DMS153 treated with DMSO at 0.1 percent for 48 hours (cell line): ENCODE data around the gene SMYD3.

Experiments
- DNase-seq: peaks from one replicate; lab custom pipeline; 2025; ENCODE audit not compliant: unreplicated experiment; lab: John Stamatoyannopoulos, UW

The SMYD3 gene

DNA sequence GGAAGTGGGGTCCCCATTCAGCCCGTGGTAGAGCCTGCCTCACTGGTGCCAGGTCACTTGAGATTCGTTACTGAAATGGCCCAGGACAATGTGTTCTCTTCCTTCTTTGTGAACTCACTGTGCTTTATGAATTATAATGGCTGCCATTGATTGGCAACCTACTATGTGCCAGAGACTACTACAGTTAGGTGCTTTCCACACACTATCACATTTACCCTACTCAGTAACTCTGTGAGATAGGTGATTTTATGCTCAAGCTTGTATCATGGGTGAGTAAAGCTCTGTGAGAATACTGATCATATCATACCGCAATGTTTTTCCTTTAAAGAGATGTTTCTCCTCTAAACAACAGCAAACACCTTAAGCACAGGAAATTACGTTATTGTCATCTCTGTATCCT lies 225.9 kb downstream of the SMYD3 start:
- no peak for DNase-seq

DNA sequence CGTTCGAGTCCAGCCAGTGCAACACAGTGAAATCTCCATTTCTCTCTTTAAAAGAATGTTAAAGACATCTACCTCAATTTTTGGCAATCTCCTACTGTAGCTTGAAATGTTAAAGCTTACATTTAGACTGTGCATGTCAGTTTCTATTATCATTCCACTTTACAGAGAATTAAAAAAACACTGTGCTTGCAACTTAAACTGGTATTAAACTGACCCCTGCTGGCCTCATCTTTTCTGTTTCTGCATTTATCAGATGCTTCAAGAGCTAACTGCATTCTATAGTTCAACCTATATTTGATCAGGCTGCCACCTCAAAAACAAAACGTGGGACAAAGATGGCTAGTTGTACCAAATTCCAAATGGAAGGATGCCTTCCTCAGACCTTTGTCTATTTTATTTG lies 226.5 kb downstream of the SMYD3 start:
- DNase-seq: peak; percentile 75

DNA sequence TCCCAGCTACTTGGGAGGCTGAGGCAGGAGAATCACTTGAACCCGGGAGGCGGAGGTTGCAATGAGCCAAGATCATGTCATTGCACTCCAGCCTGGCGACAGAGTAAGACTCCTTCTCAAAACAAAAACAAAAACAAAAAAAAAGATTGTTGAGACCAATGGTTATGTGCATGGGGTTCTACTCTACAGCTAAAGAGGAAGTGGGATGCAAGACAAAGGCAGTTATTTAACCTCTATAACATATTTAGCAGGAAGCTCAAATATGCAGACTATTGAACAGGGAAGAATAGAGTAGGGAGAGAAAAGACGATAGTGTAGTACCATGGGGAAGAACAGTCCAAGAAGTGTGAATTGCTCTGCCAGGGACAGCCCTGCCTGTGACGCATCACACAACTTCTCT lies 227.7 kb downstream of the SMYD3 start:
- DNase-seq: no peak

DNA sequence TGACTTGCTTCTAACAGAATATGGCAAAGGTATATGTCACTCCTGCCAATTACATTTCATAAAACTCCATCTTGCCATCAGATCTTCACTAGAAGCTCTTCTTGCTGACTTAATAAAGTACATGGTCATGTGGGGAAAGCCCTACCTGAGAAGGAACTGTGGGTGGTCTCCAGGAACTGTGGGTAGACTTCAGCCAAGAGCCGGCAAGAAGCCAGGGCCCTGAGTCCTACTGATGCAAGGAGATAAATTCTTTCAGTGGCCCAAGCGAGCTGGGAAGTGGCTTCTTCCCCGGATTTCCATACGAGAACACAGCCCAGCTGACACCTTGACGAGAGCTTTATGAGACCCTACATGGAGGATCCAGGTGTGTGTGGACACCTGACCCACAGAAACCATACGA lies 228.7 kb downstream of the SMYD3 start:
- no peak for DNase-seq

DNA sequence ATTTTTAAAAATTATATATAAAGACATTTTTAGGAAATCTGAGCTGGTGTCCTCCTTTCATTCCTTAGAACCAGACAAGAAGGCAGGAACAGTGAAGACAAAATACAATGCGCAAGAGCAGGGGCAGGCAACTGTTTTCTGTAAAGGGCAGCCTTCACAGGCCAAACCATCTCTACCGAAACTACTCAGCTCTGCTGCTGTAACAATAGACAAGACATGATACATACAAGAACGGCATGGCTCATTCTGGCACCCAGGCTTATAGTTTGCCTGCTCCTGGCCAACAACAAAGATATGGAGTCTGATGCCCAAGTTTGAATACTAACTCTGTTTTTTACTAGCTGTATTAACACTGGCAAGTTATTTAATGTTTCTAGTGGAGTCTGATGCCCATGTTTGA lies 232.0 kb downstream of the SMYD3 start:
- no peak for DNase-seq

DNA sequence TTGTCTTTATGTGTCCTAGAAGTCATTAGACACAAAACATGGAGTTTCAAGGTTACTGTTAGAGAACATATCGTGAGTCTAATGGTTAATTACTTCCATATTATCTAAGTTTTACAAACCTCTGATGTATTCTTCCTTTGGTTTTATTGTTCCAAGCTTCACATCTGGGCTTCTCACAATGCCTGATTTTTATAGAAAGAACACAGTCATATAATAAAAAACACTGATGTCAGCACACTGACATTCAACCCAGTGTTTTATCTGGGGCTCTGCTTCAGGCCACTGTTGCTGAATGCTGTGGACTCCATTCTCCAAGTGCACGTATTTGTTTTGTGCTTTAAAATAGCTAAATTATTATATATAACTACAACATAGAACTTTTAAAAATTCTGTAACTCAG lies 232.9 kb downstream of the SMYD3 start:
- no peak for DNase-seq

DNA sequence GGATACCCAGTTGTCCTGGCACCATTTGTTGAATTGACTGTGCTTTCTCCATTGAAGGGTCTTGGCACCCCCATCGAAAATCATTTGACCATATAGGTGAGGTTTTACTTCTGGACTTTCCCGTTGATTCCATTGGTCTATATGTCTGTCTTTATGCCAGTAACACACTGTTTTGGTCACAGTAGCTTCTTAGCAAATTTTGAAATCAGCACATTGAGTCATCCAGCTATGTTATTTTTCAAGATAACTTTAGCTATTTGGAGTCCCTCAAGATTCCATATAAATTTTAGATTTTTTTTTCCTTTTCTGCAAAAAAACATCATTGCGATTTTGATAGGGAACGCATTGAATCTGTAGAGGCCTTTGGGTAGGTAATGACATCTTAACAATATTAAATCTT lies 235.6 kb downstream of the SMYD3 start:
- no peak for DNase-seq

DNA sequence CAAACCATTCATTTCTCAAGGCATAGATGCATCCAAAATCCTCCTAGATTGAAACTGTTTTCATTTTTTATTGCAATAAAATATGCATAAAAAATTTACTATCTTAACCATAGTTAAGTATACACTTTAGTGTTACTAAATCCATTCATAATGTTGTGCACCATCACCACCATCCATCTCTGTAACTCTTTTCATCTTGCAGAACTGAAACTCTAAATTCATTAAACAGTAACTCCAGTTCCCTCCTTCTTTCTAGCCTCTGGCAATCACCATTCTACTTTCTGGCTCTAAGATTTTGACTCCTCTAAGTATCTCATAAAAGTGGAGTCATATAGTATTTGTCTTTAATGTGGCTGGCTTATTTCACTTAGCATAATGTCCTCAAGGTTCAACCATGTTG lies 236.8 kb downstream of the SMYD3 start:
- DNase-seq: no peak

DNA sequence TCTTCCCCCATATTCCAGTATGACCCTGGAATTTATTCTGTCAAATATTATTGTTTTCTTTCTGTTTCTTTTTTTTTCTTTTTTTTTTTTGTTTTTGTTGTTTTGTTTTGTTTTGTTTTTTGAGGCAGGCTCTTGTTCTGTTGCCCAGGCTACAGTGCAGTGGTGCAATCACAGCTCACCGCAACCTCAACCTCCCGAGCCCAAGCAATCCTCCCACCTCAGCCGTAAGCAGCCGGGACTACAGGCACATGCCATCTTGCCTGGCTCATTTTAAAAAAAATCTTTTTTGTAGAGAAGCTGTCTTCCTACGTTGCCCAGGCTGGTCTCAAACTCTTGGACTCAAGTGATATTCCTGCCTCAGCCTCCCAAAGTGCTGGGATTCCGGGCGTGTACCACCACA lies 237.6 kb downstream of the SMYD3 start:
- no peak for DNase-seq

DNA sequence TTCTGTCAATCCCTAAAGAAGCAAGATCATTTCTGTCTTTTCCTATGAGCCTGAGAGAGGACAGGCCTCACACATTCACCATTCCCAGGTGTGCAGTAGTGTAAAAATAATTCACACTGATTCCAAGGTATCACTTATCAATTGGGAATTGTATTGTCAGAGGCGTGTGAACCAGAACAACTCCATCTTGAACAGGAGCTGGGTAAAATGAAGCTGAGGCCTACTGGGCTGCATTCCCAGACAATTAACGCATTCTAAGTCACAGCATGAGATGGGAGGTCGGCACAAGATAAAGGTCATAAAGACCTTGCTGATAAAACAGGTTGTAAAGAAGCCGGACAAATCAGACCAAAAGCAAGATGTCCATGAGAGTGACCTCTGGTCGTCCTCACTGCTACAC lies 239.2 kb downstream of the SMYD3 start:
- DNase-seq: no peak

DNA sequence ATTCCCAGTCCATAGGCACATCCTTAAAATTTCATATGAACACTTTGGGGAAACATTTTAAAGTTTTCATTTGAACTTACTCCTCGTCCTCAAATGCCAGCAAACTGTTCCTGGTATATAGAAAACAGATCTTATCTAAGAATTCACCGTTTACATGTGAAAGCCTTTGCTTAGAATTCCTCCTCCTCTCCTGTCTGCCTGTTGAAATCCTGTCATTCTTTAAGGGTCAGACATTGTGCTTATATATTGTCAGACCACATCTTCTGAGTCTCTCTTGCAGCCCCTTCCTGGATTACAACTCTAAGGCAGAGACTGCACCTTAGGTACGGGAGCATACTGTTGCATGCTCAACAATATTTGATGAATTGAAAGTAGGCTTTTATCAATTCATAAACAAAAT lies 239.7 kb downstream of the SMYD3 start:
- no peak for DNase-seq

DNA sequence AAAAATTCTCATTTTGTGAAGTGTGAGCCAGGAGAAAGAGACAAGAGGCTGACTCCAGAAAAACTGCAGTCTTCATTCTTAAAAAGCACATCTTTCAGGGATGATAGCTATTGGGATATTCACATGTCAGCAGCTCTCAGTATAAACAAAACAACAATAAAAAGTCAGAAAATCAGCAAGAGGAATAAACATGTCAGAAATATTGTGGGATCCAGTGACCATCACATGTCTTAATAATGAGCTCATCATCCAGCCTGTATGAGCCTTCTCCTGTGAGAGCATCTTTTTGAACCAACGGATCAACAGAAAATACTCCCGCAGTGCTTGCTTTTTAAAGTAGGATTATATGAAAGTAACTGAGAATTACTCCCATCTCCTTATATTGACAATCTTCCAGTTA lies 241.6 kb downstream of the SMYD3 start:
- no peak for DNase-seq

DNA sequence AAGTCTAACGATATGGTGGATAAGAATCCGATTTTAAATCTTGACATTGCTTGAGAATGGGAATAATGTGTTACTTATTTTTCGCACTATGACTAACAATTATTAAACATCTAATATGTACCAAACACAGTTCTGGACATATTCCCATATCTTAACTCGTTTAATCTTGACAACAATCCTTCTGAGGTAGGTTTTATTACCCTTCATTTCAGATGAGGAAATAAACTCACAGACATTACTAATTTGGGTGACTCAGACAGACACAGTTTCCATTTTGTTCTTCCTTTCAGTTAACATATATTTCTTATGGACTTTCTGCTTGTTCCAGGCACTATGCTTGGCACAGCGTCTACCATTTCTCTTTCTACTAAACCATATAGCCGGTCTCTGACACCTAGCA lies 244.8 kb downstream of the SMYD3 start:
- DNase-seq: no peak

DNA sequence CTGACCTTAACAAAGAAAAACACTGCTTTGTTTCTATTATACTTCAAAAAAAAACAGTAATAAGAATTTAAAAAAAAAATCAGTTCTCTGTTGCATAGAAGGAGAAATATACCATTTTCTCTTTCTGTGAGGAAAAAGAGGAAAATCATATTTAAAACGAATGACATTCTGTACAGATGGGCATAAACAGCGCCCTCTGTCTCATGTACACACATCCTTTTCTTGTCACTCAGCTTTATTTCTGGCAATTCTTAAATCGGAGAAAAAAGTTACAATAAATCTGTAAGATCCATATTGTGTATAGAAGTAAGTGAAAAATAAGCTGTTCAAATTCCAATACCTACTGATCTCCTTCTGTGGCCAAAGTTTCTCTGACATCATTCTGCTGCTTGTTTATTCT lies 245.4 kb downstream of the SMYD3 start:
- no peak for DNase-seq

DNA sequence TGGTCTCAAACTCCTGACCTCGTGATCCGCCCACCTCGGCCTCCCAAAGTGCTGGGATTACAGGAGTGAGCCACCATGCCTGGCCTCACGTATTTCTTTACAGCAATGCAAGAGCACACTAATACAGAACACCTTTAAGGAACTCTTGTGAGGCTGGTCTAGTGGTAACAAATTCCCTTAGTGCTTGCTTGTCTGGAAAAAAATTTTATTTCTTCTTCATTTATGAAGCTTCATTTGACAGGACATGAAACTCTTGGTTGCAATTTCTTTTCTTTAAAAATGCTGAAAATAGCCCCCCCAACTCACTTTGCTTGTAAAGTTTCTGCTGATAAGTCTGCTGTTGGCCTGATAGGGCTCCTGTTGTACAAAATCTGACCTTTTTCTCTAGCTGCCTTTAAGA lies 248.8 kb downstream of the SMYD3 start:
- DNase-seq: no peak

DNA sequence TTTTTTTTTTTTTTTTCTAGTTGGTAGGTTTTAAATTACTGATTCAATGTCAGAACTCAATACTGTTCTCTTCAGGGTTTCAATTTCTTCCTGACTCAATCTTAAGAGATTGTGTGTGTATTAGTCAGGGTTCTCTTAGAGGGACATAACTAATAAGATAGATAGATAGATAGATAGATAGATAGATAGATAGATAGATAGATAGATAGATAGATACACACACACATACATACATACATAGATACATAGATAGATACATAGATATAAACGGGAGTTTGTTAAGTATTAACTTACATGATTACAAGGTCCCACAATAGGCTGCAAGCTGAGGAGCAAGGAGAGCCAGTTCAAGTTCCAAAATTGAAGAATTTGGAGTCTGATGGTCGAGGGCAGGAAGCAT lies 251.3 kb downstream of the SMYD3 start:
- DNase-seq: no peak

DNA sequence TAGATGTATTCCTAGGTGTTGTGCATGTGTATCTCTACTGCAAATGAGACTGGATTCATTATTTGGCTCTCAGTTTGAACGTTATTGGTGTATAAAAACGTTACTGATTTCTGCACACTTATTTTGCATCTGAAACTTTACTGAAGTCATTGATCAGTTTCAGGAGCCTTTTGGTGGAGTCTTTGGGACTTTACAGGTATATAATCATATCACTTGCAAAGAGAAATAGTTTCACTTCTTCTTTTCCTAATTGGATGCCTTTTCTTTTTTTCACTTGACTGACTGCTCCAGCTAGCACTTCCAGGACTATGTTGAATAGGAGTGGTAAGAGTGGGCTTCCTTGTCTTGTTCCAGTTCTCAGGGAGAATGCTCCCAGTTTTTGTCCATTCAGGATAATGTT lies 252.2 kb downstream of the SMYD3 start:
- no peak for DNase-seq

DNA sequence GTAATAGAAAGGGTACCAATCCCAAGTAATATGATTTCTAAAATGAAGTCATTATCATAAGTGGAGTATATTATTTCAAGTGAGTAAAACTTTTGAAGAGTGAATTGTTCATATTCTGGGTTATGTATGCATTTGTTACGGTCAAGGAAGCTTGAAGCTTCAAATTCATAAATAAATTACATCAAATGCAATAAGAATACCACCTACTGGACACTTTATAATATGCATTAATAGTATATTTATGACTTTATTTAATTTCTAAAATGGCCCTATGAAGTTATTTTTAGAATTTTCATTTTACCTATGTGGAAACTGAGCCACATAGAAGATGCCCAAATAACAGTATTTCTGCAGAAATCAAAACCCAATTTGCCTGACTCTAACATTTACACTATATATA lies 260.6 kb downstream of the SMYD3 start:
- DNase-seq: no peak

DNA sequence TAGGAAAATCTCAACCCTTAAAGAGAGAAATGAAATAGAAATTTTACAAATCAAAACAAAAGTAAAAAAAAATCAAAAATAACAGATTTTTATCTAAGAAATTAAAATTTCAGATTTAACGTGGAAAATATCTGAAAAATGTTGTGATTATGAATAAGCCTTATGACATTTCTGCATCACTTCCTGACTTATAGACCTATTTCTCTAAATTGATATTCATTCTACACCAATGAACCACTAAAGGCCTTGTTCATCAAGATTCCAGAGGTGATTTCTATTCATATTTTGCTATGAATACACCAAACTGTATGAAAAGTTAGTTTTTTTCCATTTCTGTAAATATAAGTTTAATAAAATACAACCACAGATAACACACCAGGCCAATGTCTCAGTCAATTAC lies 261.5 kb downstream of the SMYD3 start:
- no peak for DNase-seq

DNA sequence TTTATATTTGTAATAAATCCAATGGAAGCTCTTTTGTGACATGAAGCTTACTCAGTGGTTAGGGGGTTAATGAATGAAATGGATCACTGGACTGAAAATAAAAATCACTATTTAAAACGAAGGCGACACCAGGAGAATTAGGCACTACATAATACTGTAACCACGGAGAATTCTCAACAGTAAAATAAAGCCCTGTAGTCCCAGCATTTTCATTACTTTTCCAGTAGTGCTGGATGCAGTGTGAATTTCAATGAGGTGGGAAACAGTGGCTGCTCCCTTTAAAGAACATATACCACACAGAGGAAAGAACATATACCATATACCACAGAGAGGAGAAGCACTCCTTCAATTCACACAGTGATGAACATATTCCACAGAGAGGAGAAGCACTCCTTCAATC lies 275.0 kb downstream of the SMYD3 start:
- DNase-seq: no peak

DNA sequence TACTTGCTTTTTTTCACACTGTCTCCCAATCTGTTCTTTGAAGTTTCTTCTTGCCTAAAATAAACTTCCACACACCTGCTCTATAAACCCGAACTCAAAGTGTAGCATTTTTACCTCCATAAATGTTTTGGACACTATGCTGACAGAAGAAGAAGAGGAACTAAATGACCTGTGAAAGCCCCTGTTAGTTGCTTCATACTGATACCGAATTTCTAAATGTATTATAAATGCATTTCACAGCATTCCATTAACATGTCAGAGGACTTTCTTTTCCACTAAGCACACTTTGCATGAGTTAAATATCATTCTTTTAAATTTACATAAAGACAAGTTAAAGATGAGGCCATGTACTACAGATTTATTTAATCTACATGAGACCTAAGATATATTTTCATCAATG lies 281.0 kb downstream of the SMYD3 start:
- no peak for DNase-seq

DNA sequence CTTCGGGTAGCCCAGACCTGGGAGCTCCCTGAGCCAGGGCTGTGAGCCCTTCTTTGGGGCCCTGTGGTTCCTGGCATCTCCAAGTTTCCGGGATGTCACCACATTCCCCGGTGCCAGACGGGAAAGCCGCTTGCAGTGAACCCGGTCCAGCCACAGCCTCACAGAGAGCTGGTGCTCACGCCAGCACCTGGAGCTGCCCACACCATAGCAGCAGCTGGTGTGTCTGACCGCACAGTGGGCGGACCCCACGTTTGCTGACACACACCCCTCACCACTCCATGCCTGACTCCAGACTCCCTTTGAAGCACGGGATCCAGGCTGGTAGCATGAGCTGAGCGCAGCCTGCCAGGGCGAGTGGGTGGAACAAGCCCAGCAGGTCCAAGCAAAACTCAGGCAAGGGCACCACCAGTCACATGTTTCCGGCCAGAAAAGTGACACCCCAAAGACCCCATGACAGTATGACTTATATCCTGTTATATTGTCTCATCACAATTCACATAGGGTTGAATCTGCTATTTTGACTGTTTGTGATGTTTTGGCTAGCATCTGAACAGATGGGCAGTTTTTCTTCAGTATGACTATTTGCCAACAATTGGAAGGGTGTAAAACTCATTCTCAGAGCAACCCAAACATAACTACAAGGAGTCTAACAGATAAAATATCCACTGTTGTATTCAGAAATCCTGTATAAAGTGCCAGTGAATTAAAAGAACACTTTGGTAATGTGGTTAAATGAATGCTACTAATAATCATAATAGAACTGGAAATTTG lies 285.4 kb downstream of the SMYD3 start:
- no peak for DNase-seq

DNA sequence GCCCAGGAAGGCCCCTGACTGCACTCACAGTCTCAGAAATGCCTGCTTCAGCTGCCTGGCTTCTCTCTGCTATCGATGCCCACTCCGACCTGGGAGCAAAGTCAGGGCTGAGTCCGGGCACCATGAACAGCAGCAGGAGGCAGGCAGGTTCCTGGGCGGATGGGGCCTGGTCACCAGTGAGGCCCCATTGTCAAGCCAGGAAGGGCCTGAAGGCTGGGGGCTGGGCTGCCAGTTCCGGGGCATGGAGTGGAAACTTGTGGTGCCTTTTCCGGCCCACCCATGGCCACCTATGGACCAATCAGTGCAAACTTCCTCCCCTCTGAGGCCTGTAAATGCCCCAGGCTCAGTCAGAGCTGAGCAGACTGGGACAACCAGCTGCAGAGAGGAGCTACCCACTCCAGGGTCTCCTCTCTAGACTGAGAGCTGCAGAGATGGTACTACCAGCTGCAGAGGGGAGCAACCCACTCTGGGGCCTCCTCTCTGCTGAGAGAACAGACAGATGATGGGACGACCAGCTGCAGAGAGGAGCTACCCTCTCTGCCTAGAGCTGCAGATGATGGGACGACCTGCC lies 286.5 kb downstream of the SMYD3 start:
- DNase-seq: no peak
